GM15510 (cell line): Measurements from ENCODE around the gene PLEK2.

ENCODE experiments used
- POLR2A ChIP-seq: IDR thresholded peaks from 3 replicates; pipeline ENCODE4 v1.6.1; 2011; ENCODE audit warnings: borderline replicate concordance; ENCODE audit not compliant: insufficient read length; ENCODE audit errors: extremely low read depth

Gene PLEK2

GRCh38 chr14:67411820-67412421 lies at the start of gene PLEK2:
PLEK2 (minus strand) TSS chr14:67412165; CDS start chr14:67412059, 106 bp downstream.
- no peak for TF ChIP-seq POLR2A

GRCh38 chr14:67461341-67461985 lies 49.5 kb upstream of the PLEK2 start:
- TF ChIP-seq POLR2A, result no peak

GRCh38 chr14:67459336-67459735 lies 47.4 kb upstream of the PLEK2 start:
- TF ChIP-seq POLR2A, result no peak

GRCh38 chr14:67457782-67458181 lies 45.8 kb upstream of the PLEK2 start:
- no peak for TF ChIP-seq POLR2A

GRCh38 chr14:67456732-67457131 lies 44.8 kb upstream of the PLEK2 start:
- no peak for TF ChIP-seq POLR2A

GRCh38 chr14:67453575-67454300 lies 41.8 kb upstream of the PLEK2 start:
- no peak for TF ChIP-seq POLR2A

GRCh38 chr14:67449096-67449495 lies 37.1 kb upstream of the PLEK2 start:
- no peak for TF ChIP-seq POLR2A

- TF ChIP-seq POLR2A, result no peak
Measured at GRCh38 chr14:67447033-67447381, 35.0 kb upstream of the PLEK2 start.

GRCh38 chr14:67446371-67447032 lies 34.5 kb upstream of the PLEK2 start:
- no peak for TF ChIP-seq POLR2A

- TF ChIP-seq POLR2A, result no peak
Measured at GRCh38 chr14:67444395-67444794, 32.4 kb upstream of the PLEK2 start.

- TF ChIP-seq POLR2A, result no peak
Measured at GRCh38 chr14:67442139-67442906, 30.4 kb upstream of the PLEK2 start.

- no peak for TF ChIP-seq POLR2A
Measured at GRCh38 chr14:67441672-67442071, 29.7 kb upstream of the PLEK2 start.

- TF ChIP-seq POLR2A, result no peak
Measured at GRCh38 chr14:67441256-67441655, 29.3 kb upstream of the PLEK2 start.

GRCh38 chr14:67440513-67440912 lies 28.5 kb upstream of the PLEK2 start:
- TF ChIP-seq POLR2A, result no peak

- no peak for TF ChIP-seq POLR2A
Measured at GRCh38 chr14:67438969-67439368, 27.0 kb upstream of the PLEK2 start.
